Cortex of kidney (tissue), 1 donor: ENCODE data around the gene ROR1.
"Not testable (repeated sequence)": the region's sequence is repeated elsewhere in the genome, so short reads cannot be mapped to it uniquely, and the experiment has no call there.

Source experiments
- DNase-seq: peaks from one replicate; lab custom pipeline; 2025; lab: John Stamatoyannopoulos, UW

The ROR1 gene

GRCh38 chr1:63759778-63760177 is 14.0 kb upstream of the ROR1 start:
- DNase-seq: no peak

GRCh38 chr1:63770381-63770780 is 3.4 kb upstream of the ROR1 start:
- no peak for DNase-seq

GRCh38 chr1:63772201-63772600 is 1.6 kb upstream of the ROR1 start:
- DNase-seq: no peak

- DNase-seq: no peak
Measured at GRCh38 chr1:63772876-63773275, 941 bp upstream of the ROR1 start.

GRCh38 chr1:63773496-63773814 is 362 bp upstream of the ROR1 start:
- no peak for DNase-seq

- DNase-seq: no peak
Measured at GRCh38 chr1:63774617-63775417, 1.0 kb downstream of the ROR1 start.

GRCh38 chr1:63775418-63776127 is 1.8 kb downstream of the ROR1 start:
- no peak for DNase-seq

GRCh38 chr1:63777286-63777685 is 3.5 kb downstream of the ROR1 start:
- no peak for DNase-seq

- DNase-seq: no peak
Measured at GRCh38 chr1:63777965-63778880, 4.4 kb downstream of the ROR1 start.

GRCh38 chr1:63779338-63780211 is 5.8 kb downstream of the ROR1 start:
- no peak for DNase-seq

GRCh38 chr1:63780565-63780964 is 6.7 kb downstream of the ROR1 start:
- DNase-seq: no peak

- DNase-seq: no peak
Measured at GRCh38 chr1:63782982-63783381, 9.2 kb downstream of the ROR1 start.

- DNase-seq: no peak
Measured at GRCh38 chr1:63784083-63784482, 10.3 kb downstream of the ROR1 start.

GRCh38 chr1:63784489-63785390 is 10.9 kb downstream of the ROR1 start:
- DNase-seq: no peak

- DNase-seq: not testable (repeated sequence)
Measured at GRCh38 chr1:63787270-63787669, 13.5 kb downstream of the ROR1 start.

- DNase-seq: no peak
Measured at GRCh38 chr1:63787875-63788274, 14.1 kb downstream of the ROR1 start.

- DNase-seq: no peak
Measured at GRCh38 chr1:63789856-63790605, 16.2 kb downstream of the ROR1 start.

- no peak for DNase-seq
Measured at GRCh38 chr1:63790989-63791388, 17.2 kb downstream of the ROR1 start.

GRCh38 chr1:63792152-63792551 is 18.3 kb downstream of the ROR1 start:
- DNase-seq: no peak

- no peak for DNase-seq
Measured at GRCh38 chr1:63793741-63794240, 20.0 kb downstream of the ROR1 start.
